AG04450 (cell line): ENCODE measurements around the gene CASP7. TPM values are rescaled to one million over a fixed set of nuclear protein-coding genes. Genes with fewer than 3 reads are reported as not detected.

Experiments used
- CTCF ChIA-PET: fragments of 300-600, 350-600 bp; formaldehyde crosslinking; extraction: SDS; loops from one replicate; lab custom pipeline; 2022; ENCODE audit warnings: antibody characterized with exemption, inconsistent platforms; lab: Charles Lee
- POLR2A ChIA-PET: fragments of 350-600 bp; formaldehyde crosslinking; extraction: SDS; loops from one replicate; lab custom pipeline; 2021; ENCODE audit warnings: antibody characterized with exemption, inconsistent platforms; lab: Yijun Ruan, JAX
- DNase-seq: peaks from one replicate; pipeline ENCODE4 v3.0.0-alpha.2; 2011; ENCODE audit warnings: low read depth, low spot score
- H3K27ac ChIP-seq: one replicate; pipeline ENCODE4 v1.5.1; 2012; ENCODE audit warnings: low read depth, low read length, control low read depth
- H3K27me3 ChIP-seq: one replicate; pipeline ENCODE4 v1.6.0; 2012; ENCODE audit warnings: low read length; ENCODE audit not compliant: control insufficient read depth, insufficient read depth
- H3K4me3 ChIP-seq: 2 replicates; pipeline ENCODE4 v1.5.1; 2011; ENCODE audit warnings: mild to moderate bottlenecking, low read depth, low read length, control low read depth
- H3K9me3 ChIP-seq: 2 replicates; pipeline ENCODE4 v1.5.1; 2012; ENCODE audit warnings: low read length; ENCODE audit not compliant: control insufficient read depth, insufficient read depth
- CTCF ChIP-seq: IDR thresholded peaks from 2 replicates; pipeline ENCODE4 v1.5.1; 2011; ENCODE audit warnings: low read depth, low read length, control low read depth, inconsistent platforms
- polyA minus RNA-seq: library from RNA; depleted of rRNA, polyadenylated mRNA; stranded (reverse); fragments of >200 nt; gene quantifications from 2 replicates; pipeline ENCODE4 v1.2.3, GENCODE V29; 2011; rRNA and poly(A)+ RNA removed
- polyA plus RNA-seq: library from polyadenylated mRNA; depleted of rRNA; stranded (reverse); fragments of >200 nt; gene quantifications from 2 replicates; pipeline ENCODE4 v1.2.3, GENCODE V29; 2011; rRNA removed

CASP7 gene
- polyA plus RNA-seq = 28.6 and 33.7 TPM in 2 replicates
- polyA minus RNA-seq = 13.6 and 19.5 TPM in 2 replicates

GRCh38 chr10:113679463-113680189 is at the start of gene CASP7:
Gene CASP7, plus strand, starts transcription at chr10:113679912. Its CDS starts 17,582 bp downstream, at chr10:113697494.
- no peaks in the 10 kb centered on the region for H3K27me3 ChIP-seq
- no peaks in the 10 kb centered on the region; the same call in 1 of the 2 replicates for H3K9me3 ChIP-seq
- no peak for TF ChIP-seq CTCF
- H3K4me3 ChIP-seq = peak within 1 kb of the TSS; percentile 98
- ChIA-PET CTCF (interaction anchor here (0.6 to 1.5 kb wide), 16 partner anchors 8 to 208 kb away, joined by 3 to 10 read pairs (median 4); no protein-coding TSS in a partner anchor), POLR2A (no interaction called here)
- peak; percentile 34 for DNase-seq
- H3K27ac ChIP-seq = peak within 1 kb of the TSS; percentile 89

GRCh38 chr10:113630929-113631533 is 48.7 kb upstream of the CASP7 start:
- CTCF ChIA-PET = interaction anchor here (0.6 kb wide), 1 partner anchor 1540 kb away, joined by 3 read pairs; no protein-coding TSS in a partner anchor
- no peak for TF ChIP-seq CTCF

GRCh38 chr10:113631684-113632367 is 47.9 kb upstream of the CASP7 start:
- TF ChIP-seq CTCF = no peak
- H3K9me3 ChIP-seq = no peaks in the 10 kb centered on the region
- ChIA-PET CTCF (no interaction called here), POLR2A (no interaction called here)
- no peak overlapping the region for H3K27ac ChIP-seq
- H3K4me3 ChIP-seq = no peak overlapping the region
- no peak for DNase-seq
- H3K27me3 ChIP-seq = no peaks in the 10 kb centered on the region

More at GRCh38 chr10:113630929-113631533, 48.7 kb upstream of the CASP7 start:
- Histone ChIP-seq H3K27me3 (no peaks in the 10 kb centered on the region), H3K4me3 (no peak overlapping the region), H3K9me3 (no peaks in the 10 kb centered on the region), H3K27ac (no peak overlapping the region)
- DNase-seq = no peak
- POLR2A ChIA-PET = no interaction called here

- TF ChIP-seq CTCF = no peak
- CTCF ChIA-PET = interaction anchor here (1.0 kb wide), 1 partner anchor 24 kb away, joined by 3 read pairs; no protein-coding TSS in a partner anchor
- no peak for DNase-seq
- POLR2A ChIA-PET = no interaction called here
- Histone ChIP-seq H3K4me3 (no peak overlapping the region), H3K9me3 (no peaks in the 10 kb centered on the region), H3K27ac (no peak overlapping the region), H3K27me3 (peaks cover 11% of the 10 kb centered on the region)
These were observed 39.7 kb upstream of the CASP7 start for GRCh38 chr10:113639966-113640365.
